ENCODE results near the gene OLFML2B.
"Not testable (repeated sequence)": the region's sequence is repeated elsewhere in the genome, so short reads cannot be mapped to it uniquely, and the experiment has no call there.

OLFML2B gene

GRCh38 chr1:162035241-162035640 lies 11.6 kb upstream of the OLFML2B start:
- peak; percentile 41 for DNase-seq (ENCODE audit: low spot score)

GRCh38 chr1:162033428-162033827 lies 9.8 kb upstream of the OLFML2B start:
- no peak for DNase-seq (ENCODE audit: low spot score)

- no peak for DNase-seq (ENCODE audit: low spot score)
Measured at GRCh38 chr1:162030759-162031280, 7.2 kb upstream of the OLFML2B start.

GRCh38 chr1:162029157-162029556 lies 5.5 kb upstream of the OLFML2B start:
- no peak for DNase-seq (ENCODE audit: low spot score)

GRCh38 chr1:162028726-162029125 lies 5.1 kb upstream of the OLFML2B start:
- no peak for DNase-seq (ENCODE audit: low spot score)

GRCh38 chr1:162026881-162027280 lies 3.2 kb upstream of the OLFML2B start:
- no peak for DNase-seq (ENCODE audit: low spot score)

GRCh38 chr1:162025541-162025940 lies 1.9 kb upstream of the OLFML2B start:
- no peak for DNase-seq (ENCODE audit: low spot score)

GRCh38 chr1:162023181-162023546 lies 505 bp downstream of the OLFML2B start:
- no peak for DNase-seq (ENCODE audit: low spot score)

- DNase-seq (ENCODE audit: low spot score) = no peak
Measured at GRCh38 chr1:162022626-162023025, 1.0 kb downstream of the OLFML2B start.

- no peak for DNase-seq (ENCODE audit: low spot score)
Measured at GRCh38 chr1:162021124-162021523, 2.5 kb downstream of the OLFML2B start.

- no peak for DNase-seq (ENCODE audit: low spot score)
Measured at GRCh38 chr1:162020150-162020549, 3.5 kb downstream of the OLFML2B start.

GRCh38 chr1:162019446-162019845 lies 4.2 kb downstream of the OLFML2B start:
- no peak for DNase-seq (ENCODE audit: low spot score)

GRCh38 chr1:162019006-162019405 lies 4.7 kb downstream of the OLFML2B start:
- peak; percentile 89 for DNase-seq (ENCODE audit: low spot score)

GRCh38 chr1:162018418-162018817 lies 5.3 kb downstream of the OLFML2B start:
- no peak for DNase-seq (ENCODE audit: low spot score)

- DNase-seq (ENCODE audit: low spot score) = not testable (repeated sequence)
Measured at GRCh38 chr1:162017791-162018190, 5.9 kb downstream of the OLFML2B start.

GRCh38 chr1:162016631-162017030 lies 7.0 kb downstream of the OLFML2B start:
- no peak for DNase-seq (ENCODE audit: low spot score)

GRCh38 chr1:162015196-162015595 lies 8.5 kb downstream of the OLFML2B start:
- DNase-seq (ENCODE audit: low spot score) = no peak

- DNase-seq (ENCODE audit: low spot score) = no peak
Measured at GRCh38 chr1:162014202-162014601, 9.5 kb downstream of the OLFML2B start.

- no peak for DNase-seq (ENCODE audit: low spot score)
Measured at GRCh38 chr1:162013289-162013688, 10.4 kb downstream of the OLFML2B start.

- no peak for DNase-seq (ENCODE audit: low spot score)
Measured at GRCh38 chr1:162011337-162012012, 12.2 kb downstream of the OLFML2B start.

GRCh38 chr1:162010175-162010506 lies 13.5 kb downstream of the OLFML2B start:
- no peak for DNase-seq (ENCODE audit: low spot score)

GRCh38 chr1:162009501-162010174 lies 14.0 kb downstream of the OLFML2B start:
- no peak for DNase-seq (ENCODE audit: low spot score)

GRCh38 chr1:162008799-162009198 lies 14.9 kb downstream of the OLFML2B start:
- no peak for DNase-seq (ENCODE audit: low spot score)

GRCh38 chr1:162007466-162007865 lies 16.2 kb downstream of the OLFML2B start:
- no peak for DNase-seq (ENCODE audit: low spot score)

All from COLO829 (cell line).